ENCODE data around the gene ZSWIM1. TPM values are rescaled to one million over a fixed set of nuclear protein-coding genes. Genes with fewer than 3 reads are reported as not detected.
A peak's percentile ranks its signal among the peaks of the same experiment; 100 is the strongest.

The ZSWIM1 gene
- total and polyA plus RNA-seq, 4 donors: 2.9 to 8.2 (median 4.3) TPM

GRCh38 chr20:45836841-45837240 is 44.2 kb upstream of the ZSWIM1 start:
- no peak for DNase-seq
- no peaks in the 10 kb centered on the region for H3K27me3 ChIP-seq (ENCODE audit: control insufficient read depth in 1 of 2, insufficient read depth in 2 of 2, low read length in 1 of 2)
- peaks cover 0 to 1% of the 10 kb centered on the region in 2 donors for H3K4me1 ChIP-seq (ENCODE audit: control insufficient read depth in 1 of 2, insufficient read depth in 2 of 2, low read length in 2 of 2)
- no peak overlapping the region for H3K4me3 ChIP-seq (ENCODE audit: low read length in 2 of 2)
- 0 to 5% methylated on average over 1 of the region's 1 CpG for WGBS, 2 donors
- H3K36me3 ChIP-seq (ENCODE audit: control insufficient read depth in 1 of 2, insufficient read depth in 2 of 2, low read length in 1 of 2): peaks cover 0 to 2% of the 10 kb centered on the region in 2 donors
- ATAC-seq (ENCODE audit: low FRiP score): no peak
- intact Hi-C loops (cut with DNase I): loop anchor here (5.0 to 10.0 kb wide), 3 partner anchors 35 to 1652 kb away; partner anchors contain the start of genes JPH2 (in 1 of the 2), SPATA25 (in 1 of the 2) and ZSWIM1 (in 1 of the 2)
- H3K27ac ChIP-seq (ENCODE audit: low read depth in 1 of 2, low read length in 2 of 2): peak overlapping the region in 1 of 2 donors; percentile 11
- H3K9me3 ChIP-seq (ENCODE audit: control insufficient read depth, low read length): no peaks in the 10 kb centered on the region

GRCh38 chr20:45840700-45841198 is 40.3 kb upstream of the ZSWIM1 start:
- Histone ChIP-seq H3K4me3 (ENCODE audit: low read length in 2 of 2) (no peak overlapping the region), H3K27ac (ENCODE audit: low read depth in 1 of 2, low read length in 2 of 2) (no peak overlapping the region), H3K27me3 (ENCODE audit: control insufficient read depth in 1 of 2, insufficient read depth in 2 of 2, low read length in 1 of 2) (no peaks in the 10 kb centered on the region), H3K36me3 (ENCODE audit: control insufficient read depth in 1 of 2, insufficient read depth in 2 of 2, low read length in 1 of 2) (peaks cover 0 to 2% of the 10 kb centered on the region in 2 donors), H3K9me3 (ENCODE audit: control insufficient read depth, low read length) (no peaks in the 10 kb centered on the region), H3K4me1 (ENCODE audit: control insufficient read depth in 1 of 2, insufficient read depth in 2 of 2, low read length in 2 of 2) (no peaks in the 10 kb centered on the region)
- DNase-seq: no peak
- no peak for ATAC-seq (ENCODE audit: low FRiP score)
- intact Hi-C loops (cut with DNase I): no loop called here
- WGBS, 2 donors: 77% methylated on average over 25 of the region's 25 CpGs

- no peak for ATAC-seq (ENCODE audit: low FRiP score)
- Histone ChIP-seq H3K27ac (ENCODE audit: low read depth in 1 of 2, low read length in 2 of 2) (no peak overlapping the region), H3K36me3 (ENCODE audit: control insufficient read depth in 1 of 2, insufficient read depth in 2 of 2, low read length in 1 of 2) (peaks cover 0 to 2% of the 10 kb centered on the region in 2 donors), H3K27me3 (ENCODE audit: control insufficient read depth in 1 of 2, insufficient read depth in 2 of 2, low read length in 1 of 2) (no peaks in the 10 kb centered on the region), H3K4me1 (ENCODE audit: control insufficient read depth in 1 of 2, insufficient read depth in 2 of 2, low read length in 2 of 2) (no peaks in the 10 kb centered on the region), H3K9me3 (ENCODE audit: control insufficient read depth, low read length) (no peaks in the 10 kb centered on the region), H3K4me3 (ENCODE audit: low read length in 2 of 2) (no peak overlapping the region)
- 81 to 82% methylated on average over 10 of the region's 10 CpGs for WGBS, 2 donors
- no peak for DNase-seq
- intact Hi-C loops (cut with DNase I): no loop called here
Observed at GRCh38 chr20:45841407-45842129, 39.5 kb upstream of the ZSWIM1 start.

GRCh38 chr20:45842169-45842812 is 38.7 kb upstream of the ZSWIM1 start:
- peak; percentile 19 for ATAC-seq (ENCODE audit: low FRiP score)
- no peak overlapping the region for H3K4me3 ChIP-seq (ENCODE audit: low read length in 2 of 2)
- H3K4me1 ChIP-seq (ENCODE audit: control insufficient read depth in 1 of 2, insufficient read depth in 2 of 2, low read length in 2 of 2): no peaks in the 10 kb centered on the region
- 45 to 49% methylated on average over 5 of the region's 5 CpGs for WGBS, 2 donors
- H3K9me3 ChIP-seq (ENCODE audit: control insufficient read depth, low read length): no peaks in the 10 kb centered on the region
- intact Hi-C loops (cut with DNase I): no loop called here
- H3K27me3 ChIP-seq (ENCODE audit: control insufficient read depth in 1 of 2, insufficient read depth in 2 of 2, low read length in 1 of 2): no peaks in the 10 kb centered on the region
- H3K27ac ChIP-seq (ENCODE audit: low read depth in 1 of 2, low read length in 2 of 2): peak overlapping the region in 1 of 2 donors; percentile 12
- peaks cover 0 to 3% of the 10 kb centered on the region in 2 donors for H3K36me3 ChIP-seq (ENCODE audit: control insufficient read depth in 1 of 2, insufficient read depth in 2 of 2, low read length in 1 of 2)
- DNase-seq: no peak

- WGBS, 2 donors: 76 to 84% methylated on average over 14 of the region's 14 CpGs
- Histone ChIP-seq H3K27me3 (ENCODE audit: control insufficient read depth in 1 of 2, insufficient read depth in 2 of 2, low read length in 1 of 2) (no peaks in the 10 kb centered on the region), H3K9me3 (ENCODE audit: control insufficient read depth, low read length) (no peaks in the 10 kb centered on the region), H3K4me1 (ENCODE audit: control insufficient read depth in 1 of 2, insufficient read depth in 2 of 2, low read length in 2 of 2) (no peaks in the 10 kb centered on the region), H3K27ac (ENCODE audit: low read depth in 1 of 2, low read length in 2 of 2) (no peak overlapping the region), H3K4me3 (ENCODE audit: low read length in 2 of 2) (no peak overlapping the region), H3K36me3 (ENCODE audit: control insufficient read depth in 1 of 2, insufficient read depth in 2 of 2, low read length in 1 of 2) (peaks cover 0 to 3% of the 10 kb centered on the region in 2 donors)
- DNase-seq (no peak), ATAC-seq (ENCODE audit: low FRiP score) (no peak)
- intact Hi-C loops (cut with DNase I): no loop called here
Observed at GRCh38 chr20:45843506-45843905, 37.5 kb upstream of the ZSWIM1 start.

GRCh38 chr20:45845452-45845851 is 35.6 kb upstream of the ZSWIM1 start:
- intact Hi-C loops (cut with DNase I): no loop called here
- Histone ChIP-seq H3K4me3 (ENCODE audit: low read length in 2 of 2) (no peak overlapping the region), H3K36me3 (ENCODE audit: control insufficient read depth in 1 of 2, insufficient read depth in 2 of 2, low read length in 1 of 2) (peaks cover 0 to 3% of the 10 kb centered on the region in 2 donors), H3K27me3 (ENCODE audit: control insufficient read depth in 1 of 2, insufficient read depth in 2 of 2, low read length in 1 of 2) (no peaks in the 10 kb centered on the region), H3K9me3 (ENCODE audit: control insufficient read depth, low read length) (no peaks in the 10 kb centered on the region), H3K27ac (ENCODE audit: low read depth in 1 of 2, low read length in 2 of 2) (no peak overlapping the region), H3K4me1 (ENCODE audit: control insufficient read depth in 1 of 2, insufficient read depth in 2 of 2, low read length in 2 of 2) (no peaks in the 10 kb centered on the region)
- DNase-seq (no peak), ATAC-seq (ENCODE audit: low FRiP score) (no peak)

GRCh38 chr20:45848421-45848820 is 32.6 kb upstream of the ZSWIM1 start:
- H3K36me3 ChIP-seq (ENCODE audit: control insufficient read depth in 1 of 2, insufficient read depth in 2 of 2, low read length in 1 of 2): peaks cover 0 to 6% of the 10 kb centered on the region in 2 donors
- intact Hi-C loops (cut with DNase I): no loop called here
- DNase-seq: peak in 1 of 2 donors; percentile 36

GRCh38 chr20:45848969-45849582 is 32.0 kb upstream of the ZSWIM1 start:
- WGBS, 2 donors: 90 to 92% methylated on average over 8 of the region's 8 CpGs
- DNase-seq (no peak), ATAC-seq (ENCODE audit: low FRiP score) (no peak)
- H3K4me3 ChIP-seq (ENCODE audit: low read length in 2 of 2): no peak overlapping the region
- H3K36me3 ChIP-seq (ENCODE audit: control insufficient read depth in 1 of 2, insufficient read depth in 2 of 2, low read length in 1 of 2): peaks cover 0 to 6% of the 10 kb centered on the region in 2 donors
- H3K9me3 ChIP-seq (ENCODE audit: control insufficient read depth, low read length): no peaks in the 10 kb centered on the region
- H3K27me3 ChIP-seq (ENCODE audit: control insufficient read depth in 1 of 2, insufficient read depth in 2 of 2, low read length in 1 of 2): no peaks in the 10 kb centered on the region
- no peak overlapping the region for H3K27ac ChIP-seq (ENCODE audit: low read depth in 1 of 2, low read length in 2 of 2)
- no peaks in the 10 kb centered on the region for H3K4me1 ChIP-seq (ENCODE audit: control insufficient read depth in 1 of 2, insufficient read depth in 2 of 2, low read length in 2 of 2)
- intact Hi-C loops (cut with DNase I): no loop called here

More at GRCh38 chr20:45848421-45848820, 32.6 kb upstream of the ZSWIM1 start:
- ATAC-seq (ENCODE audit: low FRiP score): no peak
- H3K27ac ChIP-seq (ENCODE audit: low read depth in 1 of 2, low read length in 2 of 2): no peak overlapping the region
- H3K4me3 ChIP-seq (ENCODE audit: low read length in 2 of 2): no peak overlapping the region
- no peaks in the 10 kb centered on the region for H3K27me3 ChIP-seq (ENCODE audit: control insufficient read depth in 1 of 2, insufficient read depth in 2 of 2, low read length in 1 of 2)
- no peaks in the 10 kb centered on the region for H3K9me3 ChIP-seq (ENCODE audit: control insufficient read depth, low read length)
- WGBS, 2 donors: 90 to 94% methylated on average over 8 of the region's 8 CpGs
- H3K4me1 ChIP-seq (ENCODE audit: control insufficient read depth in 1 of 2, insufficient read depth in 2 of 2, low read length in 2 of 2): no peaks in the 10 kb centered on the region
